B cell (primary cell): ENCODE measurements around the gene ARPC1A. TPM values are rescaled to one million over a fixed set of nuclear protein-coding genes. Genes with fewer than 3 reads are reported as not detected.
A peak's percentile ranks its signal among the peaks of the same experiment; 100 is the strongest.

Experiments
- ATAC-seq: fragments of 200-7000 bp; cut with Tn5 transposase; one replicate; pipeline ENCODE4 v1.10.0; 2021; ENCODE audit warnings: low read depth, mild to moderate bottlenecking, moderate number of reproducible peaks, moderate library complexity
- CTCF ChIA-PET: fragments of 350-600 bp; sonication (Branson Sonifier 250); formaldehyde crosslinking; loops from one replicate; lab custom pipeline; 2021; ENCODE audit warnings: antibody characterized with exemption, inconsistent platforms; lab: Charles Lee
- POLR2A ChIA-PET: fragments of 350-600 bp; sonication (Branson Sonifier 250); formaldehyde crosslinking; loops from one replicate; lab custom pipeline; 2021; ENCODE audit warnings: antibody characterized with exemption; lab: Charles Lee
- DNase-seq: peaks from one replicate; pipeline ENCODE4 v3.0.0; 2013
- H2AFZ ChIP-seq: 2 replicates; pipeline ENCODE4 v1.6.1; 2012; ENCODE audit warnings: mild to moderate bottlenecking, low read depth, low read length; ENCODE audit not compliant: insufficient read depth, poor library complexity, severe bottlenecking
- H3K27ac ChIP-seq, 2 donors: 1 replicate in 1 of 2; 2 replicates in 1 of 2; pipeline ENCODE4 v1.5.1; 2012 to 2013; ENCODE audit warnings: low read length in 2 of 2, mild to moderate bottlenecking in 2 of 2, moderate library complexity in 1 of 2
- H3K27me3 ChIP-seq, 4 experiments: fragments of 200-600 bp in 1 of 4; sonication (generic) in 1 of 4; replicated peaks in 1 of 4; 1 replicate in 2 of 4; 2 replicates in 2 of 4; pipeline versions ENCODE4 v1.6.1 to v1.7.0; 2013 to 2016; ENCODE audit warnings: low read length in 3 of 4, mild to moderate bottlenecking in 2 of 4, mixed read lengths in 1 of 4, moderate library complexity in 1 of 4; ENCODE audit not compliant: insufficient read depth in 4 of 4, control insufficient read depth in 3 of 4; ENCODE audit errors: control extremely low read depth in 1 of 4
- H3K36me3 ChIP-seq, 2 experiments: replicated peaks in 1 of 2; 1 replicate in 1 of 2; 2 replicates in 1 of 2; pipeline versions ENCODE4 v1.6.1 to v1.7.1; 2013; ENCODE audit warnings: low read length in 1 of 2; ENCODE audit not compliant: insufficient read depth in 2 of 2, control insufficient read depth in 1 of 2; ENCODE audit errors: control extremely low read depth in 1 of 2, extremely low read depth in 1 of 2
- H3K4me1 ChIP-seq, 2 donors: fragments of 200-600 bp in 1 of 2; sonication (generic) in 1 of 2; 1 replicate in 1 of 2; 2 replicates in 1 of 2; pipeline versions ENCODE4 v1.5.1 to v1.6.1; 2013 to 2017; ENCODE audit warnings: low read length in 2 of 2; ENCODE audit not compliant: control insufficient read depth in 2 of 2, insufficient read depth in 2 of 2
- H3K4me2 ChIP-seq: replicated peaks from 2 replicates; pipeline ENCODE3; 2012; ENCODE audit warnings: mild to moderate bottlenecking, low read depth, low read length; ENCODE audit not compliant: poor library complexity, severe bottlenecking
- H3K4me3 ChIP-seq, 5 experiments: fragments of 200-600 bp in 1 of 5; sonication (generic) in 1 of 5; 1 replicate in 3 of 5; 2 replicates in 2 of 5; pipeline versions ENCODE4 v1.5.1 to v1.7.0; 2011 to 2016; ENCODE audit warnings: low read length in 4 of 5, mild to moderate bottlenecking in 4 of 5, low read depth in 2 of 5, control low read depth in 1 of 5, moderate library complexity in 1 of 5; ENCODE audit not compliant: insufficient read depth in 1 of 5; ENCODE audit errors: control extremely low read depth in 1 of 5, extremely low read depth in 1 of 5
- H3K79me2 ChIP-seq: fragments of 200-600 bp; sonication (generic); one replicate; pipeline ENCODE4 v1.6.0; 2016; ENCODE audit warnings: low read length; ENCODE audit not compliant: control insufficient read depth, insufficient read depth
- H3K9ac ChIP-seq: fragments of 200-600 bp; sonication (generic); 2 replicates; pipeline ENCODE4 v1.6.1; 2017; ENCODE audit warnings: mild to moderate bottlenecking, low read length, moderate library complexity
- H3K9me3 ChIP-seq, 3 donors: one replicate each; pipeline versions ENCODE4 v1.6.1 to v1.7.1; 2013; ENCODE audit warnings: low read length in 2 of 3; ENCODE audit not compliant: control insufficient read depth in 2 of 3, insufficient read depth in 1 of 3; ENCODE audit errors: control extremely low read depth in 1 of 3
- H4K20me1 ChIP-seq: 2 replicates; pipeline ENCODE4 v1.6.0; 2012; ENCODE audit warnings: mild to moderate bottlenecking, low read length; ENCODE audit not compliant: insufficient read depth, control insufficient read depth, poor library complexity, severe bottlenecking
- H3K27ac Mint-ChIP-seq: one replicate; pipeline ENCODE4 v1.8.0; 2021; ENCODE audit warnings: mixed read lengths
- H3K27me3 Mint-ChIP-seq: one replicate; pipeline ENCODE4 v1.8.0; 2021; ENCODE audit warnings: mixed read lengths
- H3K4me1 Mint-ChIP-seq: one replicate; pipeline ENCODE4 v1.8.0; 2021; ENCODE audit warnings: mixed read lengths
- H3K4me3 Mint-ChIP-seq: one replicate; pipeline ENCODE4 v1.8.0; 2021; ENCODE audit warnings: mixed read lengths
- H3K9me3 Mint-ChIP-seq: one replicate; pipeline ENCODE4 v1.8.0; 2022; ENCODE audit warnings: mixed read lengths; ENCODE audit not compliant: insufficient read depth
- EZH2 ChIP-seq: IDR thresholded peaks from 2 replicates; pipeline ENCODE4 v1.6.1; 2012; ENCODE audit warnings: borderline replicate concordance, low read depth, mild to moderate bottlenecking, moderate library complexity, low read length; ENCODE audit not compliant: insufficient read depth, poor library complexity, severe bottlenecking
- WGBS: methylation state at CpG from one replicate; pipeline ENCODE4 v1.1.5; 2013; ENCODE audit warnings: missing lambda C conversion rate; ENCODE audit not compliant: insufficient coverage; 5-methylcytosine and 5-hydroxymethylcytosine counted together
- intact Hi-C: fragments of 100-400 bp; cut with micrococcal nuclease; formaldehyde crosslinking; loops from one replicate; pipeline ENCODE4 v1.10.0; 2022
- polyA plus RNA-seq: library from polyadenylated mRNA; depleted of rRNA; stranded (reverse); fragments of >200 nt; gene quantifications from 2 replicates; pipeline ENCODE4 v1.2.3, GENCODE V29; 2012
- total RNA-seq, 2 donors: library from RNA; stranded (reverse); fragments of 120-200 nt in 1 of 2; gene quantifications; 1 replicate in 1 of 2; 2 replicates in 1 of 2; pipeline versions ENCODE4 v1.2.3 to v1.2.4, GENCODE V29; 2013 to 2022
- TF ChIP-seq, protein P1 (sequence below): fragments of 200-600 bp; IDR thresholded peaks from one replicate; pipeline ENCODE4 v1.8.0; 2022; ENCODE audit warnings: antibody characterized with exemption, mild to moderate bottlenecking

ARPC1A gene
- total and polyA plus RNA-seq, 2 donors (not counting 1 experiment from before 2014, with no cell fraction given) = 41.7 to 45.5 TPM

DNA sequence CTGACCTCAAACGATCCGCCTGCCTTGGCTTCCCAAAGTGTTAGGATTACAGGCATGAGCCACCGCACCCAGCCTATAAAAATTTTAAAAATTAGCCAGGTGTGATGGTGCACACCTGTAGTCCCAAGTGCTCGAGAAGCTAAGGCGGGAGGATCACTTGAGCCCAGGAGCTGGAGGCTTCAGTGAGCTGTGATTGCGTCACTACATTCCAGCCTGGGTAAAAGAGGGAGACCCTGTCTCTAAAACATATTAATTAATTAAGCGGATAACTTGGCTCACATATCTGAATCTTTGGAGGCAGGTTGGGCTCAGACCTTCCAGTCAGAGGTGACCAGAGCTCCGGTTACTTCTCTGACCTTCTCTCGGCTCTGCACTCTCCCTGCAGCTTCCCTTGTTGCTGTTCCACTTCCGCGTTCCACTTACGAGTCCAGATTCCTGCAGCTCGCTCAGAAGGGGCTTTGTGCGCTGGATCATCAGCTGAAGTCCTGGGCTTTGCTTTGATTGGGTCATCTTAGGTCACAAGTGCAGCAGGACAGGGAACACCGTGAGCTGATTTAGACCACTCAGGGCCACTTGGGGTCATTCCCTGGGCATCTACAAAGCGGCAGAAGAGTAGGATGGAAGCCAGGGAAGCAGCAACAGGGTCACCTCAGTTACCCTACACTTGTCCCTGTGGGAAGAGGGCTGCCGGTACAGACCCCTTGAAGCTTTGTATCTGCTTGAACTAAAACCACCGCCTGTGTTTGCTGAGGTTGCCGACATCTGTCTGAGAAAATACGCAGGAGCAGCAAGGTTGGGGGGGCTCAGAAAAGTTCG is 46.8 kb downstream of the ARPC1A start:
- no peak overlapping the region for H3K27ac ChIP-seq
- ChIA-PET CTCF (interaction anchor here (0.8 to 1.2 kb wide), 3 partner anchors 11 to 21 kb away, joined by 3 to 4 read pairs (median 4); no protein-coding TSS in a partner anchor), POLR2A (interaction anchor here (4.0 kb wide), 1 partner anchor 35 kb away, joined by 33 read pairs; the partner anchor contains the start of genes BUD31 and PDAP1)
- no peak overlapping the region for H2AFZ ChIP-seq
- H3K9me3 ChIP-seq = no peaks in the 10 kb centered on the region
- no peak for ATAC-seq
- no peaks in the 10 kb centered on the region for H3K27me3 Mint-ChIP-seq
- H3K4me3 Mint-ChIP-seq = peak overlapping the region; percentile 78
- H3K9ac ChIP-seq = no peak overlapping the region
- H3K36me3 ChIP-seq = peaks cover 0 to 7% of the 10 kb centered on the region in 2 experiments
- peaks cover 9% of the 10 kb centered on the region for H3K4me1 Mint-ChIP-seq
- no peak for DNase-seq
- no peak overlapping the region for H3K4me3 ChIP-seq
- 94% methylated on average over 17 of the region's 21 CpGs for WGBS
- intact Hi-C loops = loop anchor here (10.0 kb wide), 3 partner anchors 102 to 228 kb away; partner anchors contain the start of genes FAM200A, SMURF1, ZNF655 and ZNF789
- H3K9me3 Mint-ChIP-seq = no peaks in the 10 kb centered on the region
- H3K4me1 ChIP-seq = peaks cover 20 to 26% of the 10 kb centered on the region in 2 donors
- no peaks in the 10 kb centered on the region for H3K27me3 ChIP-seq
- H3K27ac Mint-ChIP-seq = no peak overlapping the region
- H3K4me2 ChIP-seq = no peak overlapping the region
- TF ChIP-seq, protein P1, sequence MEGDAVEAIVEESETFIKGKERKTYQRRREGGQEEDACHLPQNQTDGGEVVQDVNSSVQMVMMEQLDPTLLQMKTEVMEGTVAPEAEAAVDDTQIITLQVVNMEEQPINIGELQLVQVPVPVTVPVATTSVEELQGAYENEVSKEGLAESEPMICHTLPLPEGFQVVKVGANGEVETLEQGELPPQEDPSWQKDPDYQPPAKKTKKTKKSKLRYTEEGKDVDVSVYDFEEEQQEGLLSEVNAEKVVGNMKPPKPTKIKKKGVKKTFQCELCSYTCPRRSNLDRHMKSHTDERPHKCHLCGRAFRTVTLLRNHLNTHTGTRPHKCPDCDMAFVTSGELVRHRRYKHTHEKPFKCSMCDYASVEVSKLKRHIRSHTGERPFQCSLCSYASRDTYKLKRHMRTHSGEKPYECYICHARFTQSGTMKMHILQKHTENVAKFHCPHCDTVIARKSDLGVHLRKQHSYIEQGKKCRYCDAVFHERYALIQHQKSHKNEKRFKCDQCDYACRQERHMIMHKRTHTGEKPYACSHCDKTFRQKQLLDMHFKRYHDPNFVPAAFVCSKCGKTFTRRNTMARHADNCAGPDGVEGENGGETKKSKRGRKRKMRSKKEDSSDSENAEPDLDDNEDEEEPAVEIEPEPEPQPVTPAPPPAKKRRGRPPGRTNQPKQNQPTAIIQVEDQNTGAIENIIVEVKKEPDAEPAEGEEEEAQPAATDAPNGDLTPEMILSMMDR = no peak
- TF ChIP-seq EZH2 = no peak
- peaks cover 31% of the 10 kb centered on the region for H4K20me1 ChIP-seq
- peaks cover 47% of the 10 kb centered on the region for H3K79me2 ChIP-seq
